Lung microvascular endothelial cell (primary cell): Measurements from ENCODE around the gene F8A1. TPM values are rescaled to one million over a fixed set of nuclear protein-coding genes. Genes with fewer than 3 reads are reported as not detected.
"Not testable (repeated sequence)": the region's sequence is repeated elsewhere in the genome, so short reads cannot be mapped to it uniquely, and the experiment has no call there.

Experiments used
- DNase-seq, 2 donors: peaks; one replicate each; pipeline versions ENCODE4 v3.0.0 to v3.0.0-alpha.2; 2010; ENCODE audit warnings: low read depth in 2 of 2
- total RNA-seq: library from RNA; depleted of rRNA; stranded (reverse); fragments of >200 nt; gene quantifications from 2 replicates; pipeline ENCODE4 v1.2.1, GENCODE V29; 2014

Gene F8A1
- 2.4 and 3.4 TPM in 2 replicates for total RNA-seq

- not testable (repeated sequence) for DNase-seq
Measured at GRCh38 chrX:154886069-154886788, at the start of gene F8A1. Gene F8A1, plus strand, starts transcription at chrX:154886355. Its CDS starts 20 bp downstream, at chrX:154886375.

GRCh38 chrX:154840856-154841255, 45.3 kb upstream of the F8A1 start:
- peak; percentile 66 to 76 for DNase-seq

GRCh38 chrX:154850957-154851611, 35.1 kb upstream of the F8A1 start:
- DNase-seq = no peak

GRCh38 chrX:154855256-154855655, 30.9 kb upstream of the F8A1 start:
- DNase-seq = no peak

GRCh38 chrX:154868522-154868921, 17.6 kb upstream of the F8A1 start:
- DNase-seq = not testable (repeated sequence)

- no peak for DNase-seq
Measured at GRCh38 chrX:154873329-154873728, 12.8 kb upstream of the F8A1 start.

GRCh38 chrX:154884069-154884468, 2.1 kb upstream of the F8A1 start:
- not testable (repeated sequence) for DNase-seq

GRCh38 chrX:154885057-154885456, 1.1 kb upstream of the F8A1 start:
- DNase-seq = not testable (repeated sequence)

- not testable (repeated sequence) for DNase-seq
Measured at GRCh38 chrX:154885549-154885948, 606 bp upstream of the F8A1 start.

- not testable (repeated sequence) for DNase-seq
Measured at GRCh38 chrX:154886789-154887221, 650 bp downstream of the F8A1 start.

- no peak for DNase-seq
Measured at GRCh38 chrX:154890990-154891639, 5.0 kb downstream of the F8A1 start.

GRCh38 chrX:154892296-154892695, 6.1 kb downstream of the F8A1 start:
- no peak for DNase-seq

GRCh38 chrX:154900323-154900722, 14.2 kb downstream of the F8A1 start:
- no peak for DNase-seq

GRCh38 chrX:154902408-154902807, 16.3 kb downstream of the F8A1 start:
- no peak for DNase-seq

GRCh38 chrX:154908821-154909220, 22.7 kb downstream of the F8A1 start:
- DNase-seq = peak in 1 of 2 donors; percentile 54

GRCh38 chrX:154910048-154910447, 23.9 kb downstream of the F8A1 start:
- DNase-seq = not testable (repeated sequence)

GRCh38 chrX:154910528-154910927, 24.4 kb downstream of the F8A1 start:
- not testable (repeated sequence) for DNase-seq

GRCh38 chrX:154914052-154914451, 27.9 kb downstream of the F8A1 start:
- DNase-seq = no peak

GRCh38 chrX:154918060-154918483, 31.9 kb downstream of the F8A1 start:
- DNase-seq = peak; percentile 67 to 74

GRCh38 chrX:154924771-154925170, 38.6 kb downstream of the F8A1 start:
- DNase-seq = not testable (repeated sequence)
